Esophagus muscularis mucosa (tissue), 3 donors: ENCODE measurements around the gene AUTS2.

Source experiments
- EP300 ChIP-seq: sonication (generic); formaldehyde crosslinking; IDR thresholded peaks from one replicate; pipeline ENCODE4 v1.6.1; 2017; ENCODE audit warnings: antibody characterized with exemption
- POLR2A ChIP-seq: fragments of 450-650 bp; IDR thresholded peaks from one replicate; pipeline ENCODE4 v1.6.1; 2017; ENCODE audit warnings: antibody characterized with exemption, moderate library complexity, mild to moderate bottlenecking, low read depth
- POLR2AphosphoS5 ChIP-seq, 2 donors: sonication (generic); formaldehyde crosslinking; IDR thresholded peaks; one replicate each; pipeline ENCODE4 v1.6.1; 2017; ENCODE audit warnings: antibody characterized with exemption in 2 of 2

- TF ChIP-seq POLR2AphosphoS5 (IDR thresholded peaks at IDR 0.05) (no peak), POLR2A (no peak), EP300 (no peak)
These were observed 32.0 kb downstream of the AUTS2 start for GRCh38 chr7:69630292-69630691.
